Embryonic facial prominence (tissue), 1 donor: ENCODE results near the gene COL4A2.

Experiments
- DNase-seq: peaks from one replicate; pipeline ENCODE4 v3.0.0-alpha.2; 2016; ENCODE audit errors: extremely low spot score

COL4A2 gene

DNA sequence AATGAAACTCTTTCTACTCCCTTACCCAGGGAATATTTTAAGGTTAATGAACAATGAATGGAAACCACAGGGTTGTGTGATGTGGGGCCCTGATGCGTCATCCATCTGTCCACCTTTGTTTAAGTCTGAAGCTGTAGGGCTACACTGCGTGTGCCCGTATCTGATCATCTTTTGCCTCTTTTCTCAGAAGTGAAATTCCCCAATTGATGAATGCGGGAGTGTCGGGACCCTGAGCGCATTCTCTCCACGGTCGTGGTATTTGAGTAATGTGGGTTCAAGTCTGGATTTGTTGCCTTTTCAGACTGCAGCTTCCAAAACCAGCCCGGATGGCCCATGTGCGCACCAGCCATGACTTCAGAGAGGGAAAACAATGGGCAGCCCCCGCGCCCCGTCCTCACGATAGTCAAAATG is 112.3 kb downstream of the COL4A2 start:
- no peak for DNase-seq

DNA sequence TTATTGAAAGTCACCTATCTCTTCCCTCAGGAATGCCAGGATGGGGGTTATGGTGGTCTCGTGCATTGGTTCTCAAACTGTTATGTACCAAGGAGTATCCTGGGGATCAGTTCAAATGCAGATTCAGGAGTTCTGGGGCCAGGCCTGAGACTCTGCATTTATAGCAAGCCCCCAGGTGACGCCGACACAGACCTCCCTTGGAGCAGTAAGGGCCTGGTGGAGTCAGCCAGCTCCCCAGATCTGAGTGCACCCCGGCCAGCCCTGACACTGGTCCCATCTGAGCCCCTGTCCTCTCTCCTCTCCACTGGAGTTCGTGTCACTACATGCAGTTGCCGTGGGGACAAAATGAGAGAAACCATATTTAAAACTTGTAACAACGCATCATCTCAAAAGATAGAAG is 112.9 kb downstream of the COL4A2 start:
- DNase-seq = no peak

DNA sequence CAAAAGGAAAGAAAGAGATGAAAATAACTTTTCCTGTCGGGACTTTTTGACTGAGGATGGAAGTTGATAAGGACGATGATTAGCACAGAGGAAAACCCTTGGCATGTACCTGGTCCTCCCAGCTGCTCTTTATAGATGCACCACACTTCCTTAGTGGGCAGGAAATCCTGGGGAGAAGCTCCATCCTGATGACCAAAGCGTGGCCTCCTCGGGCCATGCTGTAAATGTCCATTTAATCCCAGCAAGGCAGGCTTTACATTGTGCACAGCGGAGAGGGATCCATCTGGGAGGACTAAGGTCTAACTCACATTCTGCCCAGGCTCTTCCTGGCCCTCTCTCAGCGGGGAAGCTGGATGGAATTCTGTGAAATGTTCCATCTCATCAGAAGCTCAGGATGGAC is 113.5 kb downstream of the COL4A2 start:
- no peak for DNase-seq

DNA sequence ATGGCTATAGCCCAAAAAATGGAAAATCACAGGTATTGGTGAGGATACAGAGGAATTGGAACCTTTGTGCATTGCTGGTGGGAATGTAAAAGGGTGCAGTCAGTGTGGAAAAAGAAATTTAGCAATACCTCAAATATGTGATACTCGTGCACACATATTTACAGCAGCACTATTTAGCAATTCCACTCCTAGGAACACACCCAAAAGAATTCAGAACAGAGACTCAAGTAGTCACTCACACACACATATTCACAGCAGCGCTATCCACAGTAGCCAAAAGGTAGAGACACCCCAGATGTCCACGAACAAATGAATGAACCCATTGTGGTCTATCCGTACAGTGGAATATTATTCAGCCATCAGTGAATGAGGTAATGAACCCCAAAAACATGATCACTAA is 114.0 kb downstream of the COL4A2 start:
- no peak for DNase-seq

DNA sequence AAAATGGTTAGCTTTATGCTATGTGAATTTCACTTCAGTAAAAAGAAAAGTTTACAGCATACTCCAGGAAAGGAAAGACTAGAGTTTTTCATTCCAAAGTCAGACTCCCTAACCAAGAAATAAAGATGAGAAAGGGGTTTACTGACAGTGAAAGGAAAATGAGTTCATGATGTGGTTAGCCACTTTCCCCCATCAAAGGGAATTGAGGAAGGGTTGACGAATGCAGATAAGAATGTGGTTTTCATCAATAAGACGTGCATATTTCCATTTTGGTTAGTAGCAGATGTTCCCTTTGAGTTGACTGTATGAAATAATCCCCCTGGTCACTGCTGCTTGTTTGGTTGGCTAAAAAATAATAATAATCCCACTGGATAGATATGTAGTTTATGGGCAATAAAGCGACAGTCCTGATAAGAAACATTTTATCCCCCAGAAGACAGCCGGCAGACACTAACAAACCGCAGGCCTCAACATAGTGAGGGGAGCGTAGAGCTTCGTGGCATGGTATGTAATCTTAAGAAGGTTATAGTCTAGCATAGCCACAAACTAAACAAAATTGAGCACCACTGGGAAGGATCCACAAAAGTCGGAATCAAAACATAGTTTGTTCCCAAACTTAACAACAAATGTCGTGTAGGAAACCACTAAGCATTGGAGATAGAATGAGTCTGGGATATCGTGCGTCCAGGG is 114.8 kb downstream of the COL4A2 start:
- DNase-seq = peak; percentile 54

DNA sequence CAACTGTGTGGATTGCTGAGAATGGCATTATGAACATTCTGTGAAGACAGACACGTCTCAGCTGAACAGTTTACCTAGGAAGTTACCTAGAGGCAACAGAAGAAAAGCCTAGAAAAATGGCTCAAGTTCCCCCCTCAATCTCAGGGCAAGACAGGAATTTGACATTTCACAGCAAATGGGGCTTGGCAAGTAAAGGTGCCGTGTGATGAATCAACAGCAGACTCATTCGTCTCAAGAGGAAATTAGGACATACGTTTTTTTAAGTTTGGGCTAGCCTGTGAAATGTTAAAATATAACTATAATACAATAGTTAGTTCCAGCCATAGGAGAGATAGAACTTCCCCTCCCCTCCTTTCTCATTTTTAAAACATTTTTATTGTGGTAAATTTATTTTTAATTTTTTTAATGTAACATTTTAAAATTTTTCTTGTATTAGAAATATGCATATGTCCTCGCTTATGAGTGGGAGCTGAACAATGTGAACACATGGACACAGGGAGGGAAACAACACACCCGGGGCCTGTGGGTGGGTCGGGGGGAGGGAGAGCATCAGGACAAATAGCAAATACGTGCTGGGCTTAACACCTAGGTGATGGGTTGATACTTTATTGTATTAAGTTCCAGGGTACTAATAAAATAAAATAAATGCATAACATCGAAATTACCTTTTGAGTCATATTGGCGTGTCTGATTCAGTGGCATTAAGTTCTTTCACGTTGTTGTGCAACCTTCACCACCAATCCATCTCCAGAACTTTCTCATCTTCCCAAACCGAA is 116.0 kb downstream of the COL4A2 start:
- no peak for DNase-seq

DNA sequence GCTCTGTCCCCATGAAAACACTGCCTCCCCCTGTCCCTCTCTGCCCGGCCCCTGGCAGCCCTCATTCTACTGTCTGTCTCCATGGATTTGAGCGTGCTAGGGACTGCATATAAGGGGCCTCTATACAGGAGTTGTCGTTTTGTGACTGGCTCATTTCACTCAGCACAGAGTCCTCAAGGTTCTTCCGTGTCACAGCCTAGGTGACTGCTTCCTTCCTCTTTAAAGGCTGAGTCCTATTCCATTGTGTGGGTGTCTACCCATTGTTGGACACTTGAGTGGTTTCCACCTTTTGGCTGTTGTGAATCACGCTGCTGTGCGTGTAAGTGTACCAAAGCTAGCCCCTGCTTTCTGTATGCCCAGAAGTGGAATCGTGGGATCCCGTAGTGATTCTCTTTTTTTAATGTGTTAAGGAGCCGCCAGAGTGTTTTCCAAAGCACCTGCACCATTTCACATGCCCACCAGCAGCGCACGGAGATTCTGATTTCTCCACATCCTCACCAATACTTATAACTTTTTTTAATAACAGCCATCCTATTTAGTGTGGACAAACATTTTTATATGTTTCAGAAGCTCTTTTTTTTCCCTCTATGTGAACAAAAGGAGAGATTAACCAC is 116.7 kb downstream of the COL4A2 start:
- DNase-seq = no peak

DNA sequence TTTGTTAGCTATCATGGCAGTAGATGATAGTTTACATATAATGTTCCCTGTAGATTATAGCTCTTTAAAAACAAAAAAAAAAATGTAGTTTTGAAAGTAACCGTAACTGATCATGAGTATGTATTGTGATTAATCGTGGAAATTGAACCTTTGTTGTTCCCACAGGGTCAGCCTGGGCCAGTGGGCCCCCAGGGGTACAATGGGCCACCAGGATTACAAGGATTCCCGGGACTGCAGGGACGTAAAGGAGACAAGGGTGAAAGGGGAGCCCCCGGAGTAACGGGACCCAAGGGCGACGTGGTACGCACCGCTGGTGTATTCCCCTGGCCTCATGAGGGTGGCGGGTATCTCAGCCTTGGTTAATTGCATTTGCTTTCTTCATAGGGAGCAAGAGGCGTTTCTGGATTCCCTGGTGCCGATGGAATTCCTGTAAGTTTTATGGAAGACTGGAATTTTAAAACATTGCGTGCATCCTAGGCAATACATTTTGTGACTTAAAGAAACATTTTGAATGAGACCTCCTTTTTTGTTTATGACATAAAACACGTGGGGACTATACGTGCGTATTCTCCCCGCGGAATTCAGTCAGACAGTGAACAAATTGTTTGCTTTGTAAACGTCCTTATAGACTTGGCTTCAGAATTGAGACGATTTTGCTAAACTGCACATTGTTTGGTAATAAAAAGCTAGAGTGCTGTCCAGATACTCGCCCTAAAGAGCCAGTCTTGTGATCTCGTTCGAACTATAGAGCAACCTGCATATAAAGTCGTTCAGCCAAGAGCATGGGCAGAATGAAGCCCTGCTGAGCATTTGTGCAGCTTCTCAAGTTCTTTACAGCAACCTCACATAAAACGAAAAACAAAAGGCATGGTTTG is 117.7 kb downstream of the COL4A2 start:
- DNase-seq = no peak

DNA sequence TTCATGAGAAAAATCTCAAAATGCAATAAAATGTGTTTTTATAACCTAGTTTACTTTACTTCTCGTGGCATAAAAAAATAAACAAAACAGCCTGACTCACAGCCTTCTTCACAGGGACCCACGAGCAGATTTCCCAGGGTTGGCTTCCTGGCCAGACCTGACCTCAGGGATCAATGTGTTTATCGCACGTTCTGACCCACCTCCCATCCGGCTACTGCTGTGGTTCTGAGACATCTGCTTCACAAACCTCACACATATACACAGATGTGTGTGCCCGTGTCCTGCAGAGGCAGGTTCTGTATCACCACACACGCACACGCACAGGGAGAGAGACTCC is 118.3 kb downstream of the COL4A2 start:
- DNase-seq = no peak

DNA sequence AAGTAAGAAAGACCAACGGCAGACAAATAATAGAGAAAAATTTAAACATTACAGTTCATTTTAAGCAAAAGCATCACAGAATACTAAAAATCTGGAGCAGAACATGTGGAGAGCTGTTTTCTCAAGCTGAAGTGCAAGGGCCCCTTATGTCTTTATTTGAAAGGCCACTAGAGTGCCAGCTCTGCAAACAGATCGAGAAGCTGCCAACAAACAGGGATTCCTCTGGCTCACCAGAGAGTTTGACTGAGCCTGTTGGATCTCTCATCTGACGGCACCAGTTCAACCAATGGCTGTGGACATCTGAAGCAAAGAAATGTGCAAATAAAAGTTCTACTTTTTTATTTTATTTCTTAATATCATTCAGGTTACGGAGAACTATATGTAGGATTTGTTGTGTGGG is 119.7 kb downstream of the COL4A2 start:
- no peak for DNase-seq

DNA sequence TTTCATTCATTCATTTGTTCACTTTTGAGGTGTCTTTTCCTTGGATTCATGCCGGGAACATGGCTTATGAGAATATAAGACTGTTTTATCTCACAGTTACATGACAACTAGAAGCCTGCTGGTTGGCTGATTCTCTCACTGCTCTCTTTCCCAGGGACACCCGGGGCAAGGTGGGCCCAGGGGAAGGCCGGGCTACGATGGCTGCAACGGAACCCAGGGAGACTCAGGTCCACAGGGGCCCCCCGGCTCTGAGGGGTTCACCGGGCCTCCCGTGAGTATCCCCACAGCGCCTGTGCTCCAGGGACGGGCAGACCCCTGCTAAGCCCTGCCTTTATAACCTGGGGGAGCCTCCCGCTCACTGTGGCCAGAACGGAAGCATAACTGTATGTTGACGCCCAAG is 121.2 kb downstream of the COL4A2 start:
- DNase-seq = no peak

DNA sequence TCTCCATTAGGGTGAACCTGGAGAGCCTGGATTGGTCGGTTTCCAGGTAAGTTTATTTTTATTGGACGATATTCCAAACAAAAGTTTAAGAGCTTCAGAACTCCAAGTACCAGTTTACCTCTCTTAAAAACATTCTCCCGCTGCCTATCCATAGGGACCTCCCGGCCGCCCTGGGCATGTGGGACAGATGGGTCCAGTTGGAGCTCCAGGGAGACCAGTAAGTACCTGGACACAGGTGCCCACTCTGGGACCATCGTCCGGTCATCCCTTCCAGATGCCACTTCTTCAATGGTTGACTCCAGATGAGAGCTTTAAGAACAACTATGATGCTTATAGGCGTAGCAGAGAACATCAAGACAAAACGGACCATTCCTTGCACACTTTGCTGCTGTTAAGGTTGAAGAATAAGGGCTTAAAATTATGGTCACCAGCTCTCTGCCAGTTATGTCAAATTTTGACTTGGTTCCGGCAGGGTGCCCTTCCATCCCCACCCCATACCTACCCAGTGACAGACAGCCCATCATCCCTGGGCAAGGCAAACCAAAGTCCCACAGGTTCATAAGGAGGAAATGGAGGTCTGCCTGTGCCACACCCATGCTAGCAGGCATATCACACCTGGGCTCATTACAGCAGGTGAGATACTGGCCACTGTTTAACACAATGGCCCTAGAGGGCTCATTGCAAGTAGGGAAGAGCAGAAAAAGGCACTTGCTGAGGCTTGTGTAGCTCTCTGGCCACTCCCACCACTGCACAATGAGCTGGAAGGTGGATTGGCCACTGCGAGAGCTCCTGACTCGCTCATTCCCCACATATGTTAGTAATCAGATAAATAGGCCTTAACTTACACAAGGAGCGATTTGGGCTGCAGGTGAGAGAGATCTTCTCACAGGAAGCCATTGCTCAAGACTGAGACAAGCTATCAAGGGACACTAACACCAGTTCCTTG is 123.6 kb downstream of the COL4A2 start:
- no peak for DNase-seq

DNA sequence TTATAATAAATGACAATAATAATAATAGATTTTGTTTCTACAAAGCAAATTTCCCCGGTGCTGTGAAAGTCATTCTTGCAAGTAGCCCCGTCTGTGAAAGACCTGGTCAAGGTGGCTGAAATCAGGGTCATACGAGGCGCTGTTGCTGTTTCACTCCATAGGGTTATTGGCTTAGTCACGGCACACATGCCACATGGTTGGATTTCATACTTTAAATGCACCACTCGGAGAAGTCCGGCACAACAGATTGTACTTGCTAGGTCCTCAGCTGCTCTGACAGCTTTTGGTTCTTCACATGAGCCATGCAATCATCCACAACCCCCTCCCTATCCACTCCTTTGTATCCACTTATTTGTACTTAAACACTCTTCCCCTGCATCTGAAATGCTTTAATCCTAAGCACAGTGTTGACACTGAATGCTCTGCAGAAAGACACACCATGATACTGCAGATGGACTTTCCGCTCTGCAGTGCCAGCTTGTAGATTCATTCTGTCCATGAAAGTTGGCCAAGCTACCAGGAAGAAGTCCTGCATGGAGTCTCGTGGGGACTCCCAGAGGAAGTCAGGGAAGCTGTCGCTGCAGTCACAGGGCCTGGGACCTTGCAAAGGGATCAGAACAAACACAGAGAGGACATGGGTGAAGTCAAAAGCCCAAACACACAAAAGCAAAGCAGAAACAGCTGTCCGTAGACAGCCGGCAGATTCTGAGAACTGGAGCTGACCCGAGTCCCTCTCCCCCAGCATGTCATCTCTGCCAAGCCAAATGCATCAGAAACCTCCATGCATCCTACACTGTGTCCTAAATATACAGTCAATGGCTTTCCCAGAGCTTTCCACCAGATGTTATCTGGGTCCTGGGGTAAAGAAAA is 124.6 kb downstream of the COL4A2 start:
- DNase-seq = no peak

DNA sequence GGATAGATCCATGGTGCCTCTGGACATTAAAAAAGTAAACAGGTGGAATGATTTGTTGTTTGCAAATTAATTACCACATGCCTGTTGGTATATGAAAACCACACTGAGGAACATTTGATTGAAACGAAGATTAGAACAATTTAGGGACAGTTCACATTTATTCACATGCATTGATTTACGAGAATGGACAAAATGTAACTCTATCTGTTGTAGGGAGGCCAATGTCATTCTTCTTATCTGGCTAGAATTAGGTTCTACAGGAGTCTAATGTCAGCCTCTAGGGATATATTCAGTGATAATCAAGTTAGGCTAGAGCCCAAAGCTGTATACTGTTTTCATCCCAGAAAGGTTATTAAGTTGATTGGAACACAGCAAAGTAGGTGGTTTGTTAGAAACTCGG is 125.4 kb downstream of the COL4A2 start:
- no peak for DNase-seq

DNA sequence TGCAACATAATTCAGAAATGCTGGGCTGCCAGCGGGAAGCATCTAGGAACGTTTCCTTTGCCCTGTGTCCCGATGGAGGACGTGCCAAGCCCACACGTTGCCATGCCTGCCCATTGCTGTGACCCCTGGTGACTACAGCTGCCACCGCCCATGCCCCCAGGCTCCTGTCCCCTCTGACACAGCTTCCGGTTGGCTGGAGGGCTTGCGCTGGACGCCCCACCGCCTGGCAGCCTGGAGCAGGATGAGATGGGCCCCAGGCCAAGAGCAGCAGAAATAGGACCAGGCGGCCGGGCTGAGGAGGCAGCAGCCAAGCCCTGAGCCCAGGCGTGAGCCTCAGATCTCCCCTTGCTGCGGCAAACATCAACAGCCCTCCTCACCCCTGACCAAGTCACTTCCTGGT is 125.9 kb downstream of the COL4A2 start:
- DNase-seq = no peak

DNA sequence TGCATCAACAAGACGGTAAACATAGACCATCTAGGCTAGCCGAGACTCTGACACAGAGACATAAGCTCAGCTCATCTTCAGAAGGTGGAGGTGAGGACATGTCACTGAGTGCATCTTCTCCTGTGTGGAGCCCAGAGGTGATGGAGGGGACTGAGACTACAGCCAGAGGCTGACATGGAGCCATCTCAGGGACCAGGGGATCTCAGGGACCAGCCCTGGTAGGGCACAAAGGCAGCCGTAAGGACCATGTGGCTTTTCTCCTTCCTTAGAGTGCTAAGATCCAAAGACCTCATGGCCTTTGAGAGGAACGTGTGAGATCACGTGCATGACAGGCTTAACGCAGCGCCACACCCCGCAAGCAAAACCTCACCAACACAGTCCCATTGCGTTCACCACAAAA is 127.5 kb downstream of the COL4A2 start:
- no peak for DNase-seq

DNA sequence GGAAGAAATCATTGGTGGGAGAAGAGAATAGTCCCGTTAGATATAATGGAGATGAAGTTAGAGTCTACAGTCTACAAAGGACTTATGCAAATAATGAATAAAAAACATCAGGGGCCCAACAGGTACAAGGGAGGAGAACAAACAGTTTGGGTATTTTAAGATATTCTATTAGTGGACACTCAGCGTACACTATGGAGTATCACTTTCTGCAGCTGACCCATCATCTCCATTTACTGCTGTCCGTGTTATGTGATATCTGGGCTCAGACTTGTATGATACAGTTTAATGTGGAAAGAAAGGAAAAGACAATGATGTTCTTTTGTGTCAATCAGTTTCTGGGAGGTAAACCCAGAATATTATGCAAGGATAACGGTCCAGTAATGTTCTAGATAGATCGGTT is 128.2 kb downstream of the COL4A2 start:
- no peak for DNase-seq

DNA sequence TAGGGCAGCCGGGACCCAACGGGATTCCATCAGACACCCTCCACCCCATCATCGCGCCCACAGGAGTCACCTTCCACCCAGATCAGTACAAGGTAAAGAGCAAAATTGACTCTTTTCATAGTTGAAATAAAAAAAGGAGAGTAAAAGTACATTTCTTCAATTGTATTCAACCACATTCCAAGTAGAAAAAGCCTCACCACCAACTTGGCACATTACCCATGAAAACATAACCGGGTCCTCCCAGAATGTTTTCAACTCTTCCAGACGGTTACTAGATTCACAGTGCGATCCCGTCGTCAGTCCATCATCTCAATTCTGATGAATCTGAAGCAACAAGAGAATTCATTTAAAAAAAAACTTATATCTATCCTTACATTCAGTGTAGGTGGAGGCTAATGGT is 129.2 kb downstream of the COL4A2 start:
- no peak for DNase-seq

DNA sequence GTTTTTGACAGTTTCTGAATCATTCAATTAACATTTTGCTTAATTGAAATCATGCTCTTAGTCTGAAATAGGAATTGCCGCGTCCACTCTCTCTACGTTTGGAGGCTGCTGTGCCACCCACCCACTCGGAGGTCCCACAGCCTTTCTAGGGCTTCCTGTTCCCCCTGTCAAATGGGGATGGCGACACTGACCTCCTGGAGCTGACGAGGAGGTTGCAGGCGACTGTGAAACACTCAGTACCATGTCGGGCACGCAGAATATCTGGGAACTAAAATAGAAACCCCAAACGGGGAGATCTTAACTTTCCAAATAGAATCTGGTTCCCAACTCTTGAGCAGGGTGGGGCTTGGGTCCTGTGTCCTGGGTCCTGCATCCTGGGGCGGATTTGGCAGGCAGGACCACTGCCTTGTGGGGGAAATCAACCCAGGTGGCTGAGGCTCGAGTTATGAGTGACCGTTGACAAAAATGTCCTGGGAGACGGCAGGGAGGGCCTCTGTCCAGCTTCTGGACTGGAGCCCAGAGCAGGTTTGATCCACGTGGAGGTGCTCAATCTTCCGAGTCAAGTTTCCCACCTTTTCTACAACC is 129.8 kb downstream of the COL4A2 start:
- no peak for DNase-seq

DNA sequence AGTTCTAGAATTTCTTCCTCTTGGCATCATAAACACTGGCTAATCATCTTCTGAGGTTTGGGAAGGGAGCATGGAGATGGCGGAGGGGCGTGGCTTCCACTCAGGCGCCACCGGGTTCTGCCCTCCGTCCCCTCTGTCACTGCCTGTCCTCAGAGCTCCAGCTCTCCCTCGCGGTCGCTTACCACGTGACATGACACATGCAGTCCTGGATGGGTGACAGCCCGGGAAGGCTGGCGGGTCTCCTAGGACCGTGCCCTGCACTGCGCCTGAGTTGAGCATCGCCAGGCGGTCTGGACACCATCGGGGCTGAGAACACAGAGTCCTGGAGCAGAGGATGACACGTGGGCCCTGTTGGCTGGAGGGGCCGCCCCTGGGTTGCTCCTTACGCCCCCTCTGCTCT is 131.1 kb downstream of the COL4A2 start:
- DNase-seq = no peak
